Activated T-helper 17 cell treated with anti-CD3 and anti-CD28 coated beads, Interleukin-2, amount 50 U/mL, for 72 hours (primary cell): ENCODE results near the gene SNAP47. TPM values are rescaled to one million over a fixed set of nuclear protein-coding genes. Genes with fewer than 3 reads are reported as not detected.

Experiments
- ATAC-seq: fragments of 150-1000 bp; cut with Tn5 transposase; replicated peaks from 2 replicates; pipeline ENCODE4 v1.10.0; 2021; ENCODE audit warnings: mild to moderate bottlenecking, moderate library complexity
- H3K27ac Mint-ChIP-seq: one replicate; pipeline ENCODE4 v1.8.0; 2022; ENCODE audit warnings: mixed read lengths
- H3K27me3 Mint-ChIP-seq: one replicate; pipeline ENCODE4 v1.8.0; 2022; ENCODE audit warnings: mixed read lengths
- H3K36me3 Mint-ChIP-seq: one replicate; pipeline ENCODE4 v1.8.0; 2022; ENCODE audit warnings: low read depth, mild to moderate bottlenecking, mixed read lengths
- H3K4me1 Mint-ChIP-seq: one replicate; pipeline ENCODE4 v1.8.0; 2022; ENCODE audit warnings: mixed read lengths
- H3K4me3 Mint-ChIP-seq: one replicate; pipeline ENCODE4 v1.8.0; 2022; ENCODE audit warnings: mild to moderate bottlenecking, mixed read lengths
- H3K9me3 Mint-ChIP-seq: one replicate; pipeline ENCODE4 v1.8.0; 2022; ENCODE audit warnings: mixed read lengths
- total RNA-seq, 2 donors: library from RNA; stranded (reverse); gene quantifications; one replicate each; pipeline ENCODE4 v1.2.3, GENCODE V29; 2022

The SNAP47 gene
- total RNA-seq, 2 donors from 2014 or later, result 42.9 to 53.6 TPM

- H3K27ac Mint-ChIP-seq, result peak overlapping the region; percentile 69
- peak; percentile 10 for ATAC-seq
- H3K27me3 Mint-ChIP-seq, result peaks cover 6% of the 10 kb centered on the region
- H3K36me3 Mint-ChIP-seq, result peaks cover 20% of the 10 kb centered on the region
- peaks cover 5% of the 10 kb centered on the region for H3K4me1 Mint-ChIP-seq
- H3K9me3 Mint-ChIP-seq, result peaks cover 5% of the 10 kb centered on the region
- peak overlapping the region; percentile 85 for H3K4me3 Mint-ChIP-seq
Observed at GRCh38 chr1:227728892-227729143, 6.4 kb upstream of the SNAP47 start.

- no peak for ATAC-seq
- peaks cover under 1% of the 10 kb centered on the region for H3K9me3 Mint-ChIP-seq
- peaks cover 5% of the 10 kb centered on the region for H3K4me1 Mint-ChIP-seq
- peaks cover 1% of the 10 kb centered on the region for H3K27me3 Mint-ChIP-seq
- peaks cover 24% of the 10 kb centered on the region for H3K36me3 Mint-ChIP-seq
- H3K4me3 Mint-ChIP-seq, result peak overlapping the region; percentile 85
- H3K27ac Mint-ChIP-seq, result peak overlapping the region; percentile 69
Observed at GRCh38 chr1:227729144-227729880, 5.9 kb upstream of the SNAP47 start.

- peak; percentile 8 for ATAC-seq
- Mint-ChIP-seq H3K4me1 (peaks cover 5% of the 10 kb centered on the region), H3K36me3 (peaks cover 28% of the 10 kb centered on the region), H3K9me3 (no peaks in the 10 kb centered on the region), H3K4me3 (peak overlapping the region; percentile 85), H3K27ac (no peak overlapping the region), H3K27me3 (no peaks in the 10 kb centered on the region)
Observed at GRCh38 chr1:227729881-227730629, 5.2 kb upstream of the SNAP47 start.

DNA sequence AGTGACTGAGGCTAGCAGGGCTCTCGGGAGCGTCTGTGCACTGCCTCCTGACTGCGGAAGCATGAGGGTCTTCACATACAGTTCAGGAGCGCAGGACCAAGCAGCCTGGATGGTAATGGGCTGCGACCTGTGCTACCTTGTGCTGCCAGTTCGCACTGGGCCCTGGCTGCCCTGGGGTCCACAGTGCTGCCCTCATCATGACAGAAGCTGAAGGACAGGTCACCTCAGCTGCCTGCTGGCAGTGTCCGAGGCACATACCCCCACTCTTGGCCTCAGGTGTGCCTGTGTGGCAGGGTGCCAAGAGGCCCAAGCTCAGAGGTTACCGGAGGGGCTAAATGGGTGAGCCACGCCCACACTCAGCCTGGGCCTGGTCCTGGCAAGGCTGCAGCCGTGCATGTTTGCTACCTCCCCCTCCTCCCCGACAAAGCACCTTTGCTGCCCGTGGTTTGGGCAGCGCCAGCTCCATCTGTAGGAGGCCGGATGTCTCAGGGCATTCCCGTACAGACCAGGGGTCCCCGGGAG lies 4.5 kb upstream of the SNAP47 start:
- H3K9me3 Mint-ChIP-seq, result no peaks in the 10 kb centered on the region
- H3K4me1 Mint-ChIP-seq, result peaks cover 5% of the 10 kb centered on the region
- H3K27ac Mint-ChIP-seq, result no peak overlapping the region
- H3K4me3 Mint-ChIP-seq, result peak overlapping the region; percentile 85
- no peaks in the 10 kb centered on the region for H3K27me3 Mint-ChIP-seq
- ATAC-seq, result no peak
- H3K36me3 Mint-ChIP-seq, result peaks cover 30% of the 10 kb centered on the region

GRCh38 chr1:227731241-227731677 lies 4.0 kb upstream of the SNAP47 start:
- Mint-ChIP-seq H3K27ac (no peak overlapping the region), H3K36me3 (peaks cover 36% of the 10 kb centered on the region)

DNA sequence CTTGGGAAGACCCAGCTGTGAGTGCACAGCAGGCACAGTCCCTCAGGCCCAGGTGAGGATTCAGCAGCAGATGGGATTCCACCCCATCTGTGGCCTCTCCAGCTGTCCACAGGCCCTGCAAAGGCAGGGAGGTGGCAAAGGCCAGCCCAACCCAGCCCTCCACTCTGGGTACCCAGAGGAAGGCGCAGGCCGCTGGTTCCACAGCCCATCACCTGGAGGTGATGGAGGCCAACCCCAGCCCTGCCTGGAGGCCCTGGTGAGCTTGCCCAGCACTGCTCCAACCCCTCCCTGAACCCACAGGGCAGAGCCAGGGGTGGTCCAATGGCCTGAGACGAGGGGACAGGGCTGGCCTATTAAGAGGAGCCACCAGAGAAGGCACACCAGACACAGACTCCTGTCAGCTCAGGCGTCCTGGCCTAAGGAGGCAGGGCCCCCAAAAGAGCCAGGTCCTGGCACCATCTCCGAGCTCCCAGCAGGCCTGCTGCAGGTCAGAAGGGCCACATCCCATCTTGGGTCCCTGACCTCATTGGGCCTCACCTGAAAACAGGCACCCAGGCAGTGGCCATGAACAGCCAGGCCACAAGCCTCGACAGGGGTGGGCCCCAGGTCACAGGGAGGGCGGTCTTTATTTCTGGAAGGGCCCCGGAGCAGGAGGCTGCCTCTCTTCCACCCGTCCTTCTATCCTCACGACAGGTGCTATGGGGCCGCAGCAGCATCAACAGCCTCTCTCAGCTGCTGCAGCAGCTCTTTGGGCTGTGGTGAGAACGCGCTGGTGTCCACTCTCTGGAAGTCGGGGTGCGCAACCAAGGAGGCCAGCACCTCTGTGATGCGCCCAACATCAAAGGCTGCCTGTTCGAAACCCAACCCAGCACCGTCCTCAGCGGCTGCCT lies 3.3 kb upstream of the SNAP47 start:
- Mint-ChIP-seq H3K9me3 (no peaks in the 10 kb centered on the region), H3K4me3 (no peak overlapping the region), H3K27me3 (no peaks in the 10 kb centered on the region), H3K36me3 (peaks cover 36% of the 10 kb centered on the region), H3K4me1 (peaks cover 9% of the 10 kb centered on the region), H3K27ac (no peak overlapping the region)
- no peak for ATAC-seq

More at GRCh38 chr1:227731241-227731677, 4.0 kb upstream of the SNAP47 start:
- H3K4me3 Mint-ChIP-seq, result no peak overlapping the region
- no peak for ATAC-seq
- peaks cover 9% of the 10 kb centered on the region for H3K4me1 Mint-ChIP-seq
- H3K9me3 Mint-ChIP-seq, result no peaks in the 10 kb centered on the region
- H3K27me3 Mint-ChIP-seq, result no peaks in the 10 kb centered on the region

DNA sequence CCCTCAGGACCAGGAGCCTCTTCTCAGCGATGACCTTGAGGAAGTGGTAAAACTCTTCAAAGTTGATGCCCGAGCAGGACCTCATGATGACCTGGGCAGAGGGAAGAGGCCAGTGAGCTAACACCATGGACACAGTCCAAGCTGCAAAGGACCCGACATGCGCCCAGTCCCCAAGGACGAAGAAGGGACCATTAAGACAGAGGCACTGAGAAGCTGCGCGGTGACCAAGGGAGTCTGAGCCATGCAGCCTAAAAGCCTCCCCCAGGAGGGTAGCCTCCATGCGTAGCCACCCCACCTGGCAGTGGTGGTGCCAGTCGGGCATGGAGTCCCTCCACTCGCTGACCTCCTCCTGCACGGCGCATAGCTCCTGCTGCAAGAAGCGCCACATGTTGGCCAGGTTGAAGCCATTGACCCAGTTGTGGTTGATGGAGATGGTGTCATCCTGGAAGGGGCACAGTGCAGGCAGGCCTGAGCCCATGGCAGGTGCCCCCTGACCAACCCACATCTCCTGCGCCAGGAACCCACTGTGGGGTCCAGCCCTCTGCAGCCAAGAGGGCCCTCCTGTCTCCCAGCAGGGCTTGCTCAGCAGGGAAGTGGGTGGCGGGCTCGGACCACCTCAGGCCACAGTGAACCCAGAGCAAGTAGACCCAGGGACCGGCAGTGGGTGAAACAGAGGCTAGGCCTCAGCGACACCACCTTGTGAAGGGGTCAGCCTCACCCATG lies 2.5 kb upstream of the SNAP47 start:
- no peak overlapping the region for H3K27ac Mint-ChIP-seq
- peaks cover 36% of the 10 kb centered on the region for H3K36me3 Mint-ChIP-seq
- H3K9me3 Mint-ChIP-seq, result no peaks in the 10 kb centered on the region
- H3K27me3 Mint-ChIP-seq, result no peaks in the 10 kb centered on the region
- no peak for ATAC-seq
- peak overlapping the region; percentile 94 for H3K4me3 Mint-ChIP-seq
- peaks cover 12% of the 10 kb centered on the region for H3K4me1 Mint-ChIP-seq

DNA sequence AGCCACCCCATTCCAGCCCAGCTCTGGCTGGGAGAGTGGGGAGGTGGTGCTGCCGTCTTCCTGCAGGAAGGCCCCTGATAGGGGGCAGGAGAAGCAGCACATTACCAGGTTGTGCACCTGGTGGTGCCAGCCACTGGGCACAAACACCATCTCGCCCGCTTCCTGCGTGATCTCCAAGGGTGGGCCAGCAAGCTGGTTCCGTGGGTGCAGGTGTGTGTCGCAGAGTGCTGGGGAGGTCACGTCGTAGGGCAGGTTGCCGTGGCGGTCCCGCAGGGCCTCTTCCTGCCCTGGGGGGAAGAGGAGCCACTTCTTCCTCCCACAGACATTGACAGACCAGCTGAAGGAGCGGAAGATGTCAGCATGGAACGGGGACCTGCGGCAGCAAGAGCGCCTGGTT lies 1.9 kb upstream of the SNAP47 start:
- no peak for ATAC-seq
- Mint-ChIP-seq H3K9me3 (no peaks in the 10 kb centered on the region), H3K27ac (peak overlapping the region; percentile 65), H3K27me3 (no peaks in the 10 kb centered on the region), H3K4me1 (peaks cover 9% of the 10 kb centered on the region), H3K36me3 (peaks cover 39% of the 10 kb centered on the region), H3K4me3 (peak overlapping the region; percentile 94)

- H3K4me1 Mint-ChIP-seq, result peaks cover 9% of the 10 kb centered on the region
- no peaks in the 10 kb centered on the region for H3K9me3 Mint-ChIP-seq
- no peaks in the 10 kb centered on the region for H3K27me3 Mint-ChIP-seq
- peaks cover 43% of the 10 kb centered on the region for H3K36me3 Mint-ChIP-seq
- peak overlapping the region; percentile 79 for H3K27ac Mint-ChIP-seq
- H3K4me3 Mint-ChIP-seq, result peak overlapping the region; percentile 94
- ATAC-seq, result no peak
Observed at GRCh38 chr1:227733751-227734545, 1.3 kb upstream of the SNAP47 start.

- H3K4me1 Mint-ChIP-seq, result peaks cover 9% of the 10 kb centered on the region
- peak overlapping the region; percentile 79 for H3K27ac Mint-ChIP-seq
- peaks cover 43% of the 10 kb centered on the region for H3K36me3 Mint-ChIP-seq
- H3K4me3 Mint-ChIP-seq, result peak overlapping the region; percentile 94
- ATAC-seq, result no peak
- H3K27me3 Mint-ChIP-seq, result no peaks in the 10 kb centered on the region
- no peaks in the 10 kb centered on the region for H3K9me3 Mint-ChIP-seq
Observed at GRCh38 chr1:227734546-227734855, 734 bp upstream of the SNAP47 start.

GRCh38 chr1:227735539-227736285 lies 477 bp downstream of the SNAP47 start:
- Mint-ChIP-seq H3K27me3 (no peaks in the 10 kb centered on the region), H3K27ac (peak overlapping the region; percentile 99), H3K4me3 (peak overlapping the region; percentile 94), H3K9me3 (no peaks in the 10 kb centered on the region), H3K4me1 (peaks cover 21% of the 10 kb centered on the region), H3K36me3 (peaks cover 43% of the 10 kb centered on the region)
- ATAC-seq, result no peak

DNA sequence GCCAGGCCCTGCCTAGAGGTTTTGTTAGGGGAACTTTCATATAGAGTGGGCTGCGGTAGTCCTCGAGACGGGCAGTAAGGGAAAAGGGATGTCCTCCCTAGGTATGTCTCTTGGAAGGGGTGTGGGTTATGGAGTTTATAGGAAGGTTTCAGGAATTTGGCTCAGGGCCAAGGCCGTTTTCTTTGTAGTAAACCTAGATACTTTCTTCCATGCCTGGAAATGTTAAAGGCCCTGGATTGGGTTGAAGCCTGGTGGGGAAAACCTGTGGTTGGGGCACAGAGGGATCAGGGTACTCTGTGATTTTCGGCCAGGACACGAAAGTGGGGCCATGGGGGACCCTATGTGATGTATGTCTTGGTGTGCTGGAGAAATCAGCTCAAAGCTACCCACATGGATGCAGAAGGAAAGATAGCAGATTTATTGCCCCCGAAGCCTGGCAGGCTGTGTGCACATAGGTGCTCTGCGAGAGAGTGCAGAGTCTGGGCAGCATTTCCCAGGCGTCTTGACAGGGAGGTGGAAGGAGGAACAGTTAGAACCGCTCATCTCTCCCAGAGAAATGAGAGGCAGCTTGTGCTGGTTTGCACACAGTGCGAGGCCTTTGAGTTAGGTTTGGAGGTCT lies 1.7 kb downstream of the SNAP47 start:
- ATAC-seq, result no peak
- H3K4me1 Mint-ChIP-seq, result peaks cover 30% of the 10 kb centered on the region
- H3K4me3 Mint-ChIP-seq, result peak overlapping the region; percentile 94
- H3K27me3 Mint-ChIP-seq, result no peaks in the 10 kb centered on the region
- no peaks in the 10 kb centered on the region for H3K9me3 Mint-ChIP-seq
- peaks cover 38% of the 10 kb centered on the region for H3K36me3 Mint-ChIP-seq
- peak overlapping the region; percentile 32 for H3K27ac Mint-ChIP-seq
